GM12892 (cell line): ENCODE results near the gene DAO.

Experiments
- POLR2A ChIP-seq: IDR thresholded peaks from 2 replicates; pipeline ENCODE4 v1.6.1; 2011; ENCODE audit warnings: low read depth, low read length, control low read depth
- POLR2AphosphoS5 ChIP-seq: IDR thresholded peaks from 2 replicates; pipeline ENCODE4 v1.6.1; 2011; ENCODE audit warnings: low read depth, low read length, control low read depth

GRCh38 chr12:108915632-108916133, 35.8 kb downstream of the DAO start:
- TF ChIP-seq POLR2A (no peak), POLR2AphosphoS5 (no peak)
